Stimulated activated naive CD4-positive, alpha-beta T cell treated with Interleukin-2 at 50 U/mL for 16 hours (primary cell): ENCODE measurements around the gene ALG14.
"Not testable (repeated sequence)": the region's sequence is repeated elsewhere in the genome, so short reads cannot be mapped to it uniquely, and the experiment has no call there.

Experiments used
- DNase-seq: peaks from one replicate; lab custom pipeline; 2025; lab: John Stamatoyannopoulos, UW

ALG14 gene, protein sequence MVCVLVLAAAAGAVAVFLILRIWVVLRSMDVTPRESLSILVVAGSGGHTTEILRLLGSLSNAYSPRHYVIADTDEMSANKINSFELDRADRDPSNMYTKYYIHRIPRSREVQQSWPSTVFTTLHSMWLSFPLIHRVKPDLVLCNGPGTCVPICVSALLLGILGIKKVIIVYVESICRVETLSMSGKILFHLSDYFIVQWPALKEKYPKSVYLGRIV

DNA sequence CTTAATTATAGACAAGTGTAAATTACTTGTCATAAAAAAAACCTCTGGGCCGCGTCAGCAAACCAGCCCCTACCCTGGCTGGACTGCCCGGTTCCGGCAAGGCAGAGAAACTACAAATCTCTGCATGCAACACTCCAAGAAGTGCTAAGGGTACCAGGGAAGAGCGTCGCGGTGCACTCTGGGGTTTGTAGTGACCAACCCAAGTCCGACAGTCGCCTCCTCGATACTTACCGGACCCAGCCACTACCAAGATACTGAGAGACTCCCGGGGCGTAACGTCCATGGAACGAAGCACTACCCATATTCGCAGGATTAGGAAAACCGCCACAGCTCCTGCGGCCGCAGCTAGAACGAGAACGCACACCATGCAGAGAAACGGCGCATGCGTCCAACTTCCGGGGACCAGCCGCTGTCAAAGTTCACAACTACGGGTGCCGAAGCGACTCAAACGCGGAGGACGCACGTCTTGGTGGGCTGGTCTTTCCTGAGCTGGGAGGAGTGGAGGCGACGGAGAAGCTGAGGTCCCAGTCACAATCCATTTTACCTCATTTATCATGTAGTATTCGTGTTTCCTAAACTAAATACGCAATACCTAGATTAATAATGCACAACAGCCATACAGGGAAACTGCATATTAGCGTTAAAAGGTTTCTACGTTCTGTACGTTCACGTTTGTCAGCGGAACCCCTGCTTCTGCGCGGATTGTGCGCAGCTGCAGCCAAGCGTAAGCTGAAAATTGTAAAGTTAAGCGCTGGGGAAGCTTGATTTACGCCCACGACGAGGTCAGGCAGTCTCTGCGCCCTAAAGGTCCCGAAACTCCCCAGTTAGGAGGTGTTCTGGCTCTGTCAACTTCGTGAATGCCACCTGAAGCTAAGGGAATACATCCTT lies at the start of gene ALG14:
Gene ALG14, minus strand, starts transcription at position 420 of the 888 bp plus-strand sequence. Its CDS starts 53 bp downstream, at position 367.
- peak; percentile 91 for DNase-seq

DNA sequence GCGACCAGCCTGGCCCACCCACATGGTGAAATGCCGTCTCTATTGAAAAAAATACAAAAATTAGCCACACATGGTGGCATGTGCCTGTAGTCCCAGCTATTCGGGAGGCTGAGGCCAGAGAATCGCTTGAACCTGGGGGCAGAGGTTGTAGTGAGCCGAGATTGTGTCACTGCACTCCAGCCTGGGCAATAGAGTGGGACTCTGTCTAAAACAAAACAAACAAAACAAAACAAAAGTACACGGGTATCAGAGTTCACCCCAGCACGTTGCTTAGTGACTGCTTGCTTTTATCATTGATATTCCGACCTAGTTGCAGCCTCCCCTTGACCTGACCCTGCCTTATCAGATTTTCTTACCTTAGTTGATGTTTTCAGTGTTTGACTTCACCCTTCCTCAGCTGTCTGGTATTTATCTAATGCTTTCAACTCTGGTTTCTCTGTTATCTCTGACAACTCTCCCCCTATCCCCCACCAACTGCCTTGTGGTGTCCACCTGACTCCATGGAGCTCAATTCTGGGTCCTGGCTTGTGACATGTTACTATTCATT lies 49.5 kb upstream of the ALG14 start:
- DNase-seq, result no peak

DNA sequence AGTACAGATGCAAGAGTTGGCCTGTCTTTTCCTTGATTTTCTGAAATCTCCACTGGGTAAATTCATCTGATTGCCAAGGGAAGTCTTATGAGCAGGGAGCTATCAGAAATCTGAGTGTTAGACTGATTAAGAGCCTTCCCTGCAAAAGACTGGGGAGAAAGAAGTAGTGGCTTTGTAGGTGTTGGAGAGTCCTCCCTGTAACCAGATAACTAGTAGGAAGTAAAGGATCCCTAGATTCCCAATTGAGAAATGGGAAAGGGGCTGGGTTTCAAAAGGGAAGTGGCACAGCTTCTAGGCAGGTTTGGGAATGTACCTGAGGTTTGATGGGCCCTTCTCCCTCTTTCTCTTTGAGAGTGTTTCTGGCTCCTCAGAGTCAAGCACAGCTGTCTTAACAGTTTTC lies 46.5 kb upstream of the ALG14 start:
- DNase-seq, result no peak

DNA sequence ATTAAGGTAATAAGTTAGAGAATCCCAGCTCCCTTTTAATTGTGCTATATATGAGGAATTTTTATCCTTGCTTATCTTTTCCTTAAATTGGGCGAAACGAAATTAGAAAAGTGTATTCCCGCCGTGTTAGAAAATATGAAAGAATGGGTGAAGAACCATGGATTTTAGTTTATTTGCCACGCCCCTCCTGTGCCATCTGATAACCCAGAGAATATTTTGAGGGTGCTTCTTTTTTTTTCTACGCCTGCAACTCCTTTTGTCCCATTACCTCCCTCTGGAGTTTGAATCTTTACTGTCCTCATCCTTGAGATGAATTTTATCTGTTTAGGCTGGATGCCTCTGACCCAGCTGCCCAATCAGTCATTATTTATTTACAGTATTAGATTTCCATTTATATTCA lies 46.0 kb upstream of the ALG14 start:
- no peak for DNase-seq

DNA sequence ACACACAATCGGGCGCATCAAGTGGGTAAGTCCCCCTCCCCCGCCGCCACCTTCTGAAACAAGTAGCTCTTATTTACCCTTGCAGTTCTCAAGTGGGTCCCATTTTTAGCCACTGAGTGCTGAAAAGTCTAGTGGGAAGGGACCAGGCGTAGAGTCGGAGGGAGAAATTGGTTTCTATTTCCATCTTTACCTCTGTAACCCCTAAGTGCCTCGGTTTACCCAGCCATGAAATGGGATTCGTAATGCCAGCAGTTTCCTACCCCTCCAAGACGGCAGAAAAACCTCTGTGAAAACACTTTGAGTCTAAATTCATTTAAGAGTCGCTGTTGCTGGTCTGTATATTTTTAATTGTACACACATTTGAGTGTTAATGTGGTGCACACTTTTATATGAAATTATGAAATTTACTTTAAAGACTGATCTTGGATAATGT lies 45.3 kb upstream of the ALG14 start:
- no peak for DNase-seq

DNA sequence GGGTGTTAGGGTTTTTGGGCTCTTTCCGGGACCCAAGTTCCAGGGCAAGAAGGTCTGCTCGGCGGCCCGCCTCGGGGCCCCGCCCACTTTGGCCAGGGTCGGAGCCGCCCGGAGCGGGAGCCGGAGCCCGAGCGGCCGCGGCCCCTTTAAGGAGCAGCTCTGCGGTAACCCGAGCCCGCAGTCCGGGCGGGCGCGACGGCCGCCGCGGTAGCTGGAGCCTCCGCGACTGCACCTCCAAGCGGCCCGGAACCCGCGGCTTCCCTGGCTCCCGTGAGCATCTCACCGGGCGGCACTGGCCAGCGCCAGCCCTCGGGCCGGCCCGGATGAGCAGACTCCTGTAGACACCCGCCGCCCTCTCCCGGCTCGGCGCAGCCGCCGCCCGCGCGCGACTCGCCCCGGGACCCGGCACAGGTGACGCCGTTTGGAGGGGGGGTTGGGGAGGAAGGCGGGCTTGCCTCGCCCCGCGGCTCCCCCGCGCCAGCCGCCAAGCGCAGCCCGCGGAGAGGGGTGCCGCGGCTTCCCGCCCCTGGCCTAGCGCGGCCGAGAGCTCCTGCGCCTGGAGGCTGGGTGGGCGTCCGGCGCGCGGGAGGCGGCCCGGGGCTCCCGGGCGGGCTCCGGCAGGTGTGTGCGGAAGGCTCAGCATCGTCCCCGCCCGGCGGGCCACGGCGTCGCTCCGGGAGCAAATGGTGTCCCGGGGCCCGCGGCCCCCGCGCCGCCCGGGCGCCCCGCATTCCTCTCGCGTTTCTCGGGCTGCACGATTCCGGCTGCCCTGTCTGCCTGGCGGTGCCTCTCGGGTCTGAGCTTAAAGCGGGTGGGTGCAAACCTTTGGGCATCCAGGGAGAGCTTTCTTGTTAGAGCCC lies 44.7 kb upstream of the ALG14 start, which contains the start of gene TLCD4:
Gene TLCD4, plus strand, starts transcription at position 149 of the 860 bp plus-strand sequence. CDS start 26,547 bp downstream, outside the sequence.
- peak; percentile 5 for DNase-seq

DNA sequence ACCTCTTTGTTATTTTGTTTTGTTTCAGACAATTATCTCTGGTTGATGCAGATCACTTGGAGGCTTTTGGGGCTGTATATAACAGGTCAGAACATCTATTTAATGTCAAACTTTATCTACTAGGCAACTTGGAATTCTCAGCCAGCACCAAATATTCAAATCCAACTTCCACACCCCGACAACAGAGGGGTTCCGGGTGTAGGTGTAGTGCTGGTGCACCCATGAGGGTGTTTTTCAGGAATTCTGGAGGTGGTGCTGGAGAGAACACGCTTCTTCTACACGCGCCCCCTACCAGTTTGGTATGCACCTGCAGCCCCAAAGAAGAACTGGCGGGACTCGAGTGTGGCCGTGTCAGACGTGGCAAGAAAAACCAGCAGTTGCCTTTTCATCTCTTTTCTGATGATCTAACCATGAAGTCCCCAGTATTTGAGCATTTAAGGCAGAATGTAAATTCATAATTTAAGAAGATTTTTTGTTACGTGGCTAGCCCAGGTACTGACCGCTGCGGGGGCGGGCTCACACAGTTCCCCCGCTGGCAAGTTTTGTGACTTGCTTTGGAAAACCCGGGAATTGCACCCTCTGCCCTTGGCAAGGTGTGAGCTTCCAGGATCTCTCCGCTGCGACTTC lies 43.9 kb upstream of the ALG14 start:
- DNase-seq, result peak; percentile 25

DNA sequence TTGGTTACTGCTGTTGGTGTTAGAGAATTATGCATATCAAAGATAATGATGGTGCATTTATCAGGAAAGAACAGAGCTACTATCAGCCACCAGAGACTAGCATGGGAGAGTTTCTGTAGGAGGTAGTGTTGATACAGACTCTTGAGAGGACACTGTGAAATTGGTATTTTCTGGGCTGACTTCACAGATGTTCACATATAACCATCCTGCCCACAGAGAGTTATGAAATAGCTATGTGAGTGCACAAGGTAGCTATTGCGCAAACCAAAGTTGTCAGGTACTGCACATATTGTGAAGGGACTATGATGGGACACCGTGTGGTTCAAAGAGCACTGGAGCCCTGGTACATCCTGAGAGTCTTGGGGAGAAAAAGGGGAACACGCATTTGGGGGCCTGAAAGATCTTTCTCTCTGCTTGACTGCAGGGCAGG lies 43.0 kb upstream of the ALG14 start:
- DNase-seq, result no peak

DNA sequence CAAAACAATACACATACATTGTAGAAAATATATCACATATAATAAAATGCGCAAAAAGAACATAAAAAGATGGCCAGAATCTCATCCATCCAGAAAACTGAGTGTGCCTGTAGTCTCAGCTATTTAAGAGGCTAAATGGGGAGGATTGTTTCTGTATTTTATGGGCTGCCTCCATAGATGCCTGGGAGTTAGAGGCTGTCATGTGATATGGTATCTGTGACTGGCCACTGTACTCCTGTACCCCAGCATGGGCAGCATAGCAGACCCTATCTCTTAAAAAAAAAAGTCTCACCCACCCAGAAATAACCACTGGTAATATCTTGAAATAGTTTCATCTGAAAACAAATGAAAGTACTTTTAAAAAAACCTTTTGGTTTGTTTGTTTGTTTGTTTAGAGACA lies 40.9 kb upstream of the ALG14 start:
- no peak for DNase-seq

DNA sequence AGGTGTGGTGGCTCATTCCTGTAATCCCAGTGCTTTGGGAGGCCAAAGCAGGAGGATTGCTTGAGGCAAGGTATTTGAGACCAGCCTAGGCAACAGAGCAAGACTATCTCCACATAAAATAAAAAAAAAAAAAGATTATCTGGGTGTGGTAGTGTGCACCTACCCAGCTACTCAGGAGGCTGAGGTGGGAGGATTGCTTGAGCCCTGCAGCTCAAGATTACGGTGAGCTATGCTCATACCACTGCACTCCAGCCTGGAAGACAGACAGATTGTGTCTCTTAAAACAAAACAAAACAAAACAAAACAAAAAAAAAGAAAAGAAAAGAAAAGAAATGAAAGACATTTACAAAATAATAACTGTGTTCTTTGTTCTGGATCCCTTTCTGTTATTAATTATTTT lies 38.3 kb upstream of the ALG14 start:
- no peak for DNase-seq

DNA sequence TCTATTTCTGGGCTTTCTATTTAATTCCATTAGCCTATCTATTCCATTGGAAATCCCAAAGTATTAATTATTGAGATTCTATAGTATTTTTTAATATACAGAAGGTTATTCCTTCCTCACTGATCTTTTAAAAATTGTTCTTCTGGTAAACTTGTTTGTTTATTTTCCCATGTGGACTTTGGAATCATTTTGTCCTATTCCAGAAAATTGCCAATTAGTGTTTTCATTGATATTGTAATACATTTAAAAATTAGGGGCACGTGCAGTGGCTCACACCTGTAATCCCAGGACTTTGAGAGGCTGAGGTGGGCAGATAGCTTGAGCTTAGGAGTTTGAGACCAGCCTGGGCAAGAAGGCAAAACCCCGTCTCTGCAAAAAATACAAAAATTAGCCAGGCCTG lies 36.0 kb upstream of the ALG14 start:
- DNase-seq, result no peak

DNA sequence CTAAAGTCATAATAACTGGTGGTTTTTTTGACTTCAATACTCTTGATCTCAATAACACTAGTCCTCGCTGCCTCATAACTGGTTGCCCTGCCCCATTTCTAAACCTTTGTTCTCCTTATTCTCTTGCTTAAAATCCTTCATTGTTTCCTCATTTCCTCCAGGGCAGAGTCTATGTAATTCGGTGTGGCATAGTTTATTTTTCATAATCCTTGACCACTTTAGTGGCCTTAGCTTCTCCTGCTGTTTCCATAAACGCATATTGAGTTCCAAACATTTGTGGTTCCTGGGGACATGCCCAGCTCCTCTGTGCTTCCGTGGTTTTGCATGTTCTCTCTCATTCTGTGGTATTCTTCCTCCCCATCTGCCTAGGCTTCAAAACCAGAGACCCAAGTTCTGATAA lies 25.4 kb upstream of the ALG14 start:
- no peak for DNase-seq

DNA sequence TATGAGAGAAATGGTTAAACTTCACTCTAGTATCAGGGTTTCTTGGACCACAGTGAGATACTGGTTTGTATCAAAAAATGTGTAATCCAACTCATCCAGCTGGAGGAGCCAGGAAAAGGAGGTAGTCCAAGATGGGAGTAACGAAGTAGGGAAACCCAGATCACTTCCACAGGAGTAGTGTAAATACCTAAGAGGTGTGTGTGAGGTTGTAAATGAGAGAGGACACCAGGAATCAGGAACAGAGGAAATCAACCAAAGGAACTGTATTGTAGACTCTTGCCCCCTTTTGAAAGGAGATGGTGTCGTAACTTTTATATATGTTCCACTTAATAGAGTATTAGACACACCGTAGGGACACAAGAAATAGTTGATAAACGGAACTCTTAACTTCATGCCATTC lies 24.7 kb upstream of the ALG14 start:
- no peak for DNase-seq

DNA sequence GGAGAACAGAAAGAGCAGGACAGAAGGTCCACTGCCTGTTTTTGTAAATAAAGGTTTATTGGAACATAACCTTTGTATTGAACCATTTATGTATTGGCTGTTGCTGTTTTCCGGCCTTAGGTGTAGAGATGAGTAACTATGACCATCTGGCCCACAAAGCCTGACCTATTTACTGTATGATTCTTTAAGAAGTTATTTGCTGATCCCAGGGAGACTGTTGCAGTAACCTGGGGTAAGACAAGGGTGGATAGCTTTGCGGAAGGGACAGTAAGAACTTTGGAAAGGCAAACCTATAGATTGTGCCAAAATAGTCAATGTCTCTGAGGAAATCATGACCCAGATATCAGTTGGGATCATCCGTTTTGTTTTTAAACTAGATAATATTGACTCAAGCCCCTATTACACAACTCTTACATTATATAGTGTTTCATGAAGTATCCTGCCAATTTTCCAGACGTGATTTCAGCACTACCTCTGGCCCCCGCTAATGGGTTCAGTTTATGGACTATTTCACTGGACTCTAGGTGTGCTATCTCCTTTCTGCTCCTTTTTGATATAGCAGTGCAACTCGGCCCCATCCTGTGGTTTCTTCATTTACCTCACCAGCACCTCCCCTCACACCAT lies 23.6 kb upstream of the ALG14 start:
- DNase-seq, result no peak

DNA sequence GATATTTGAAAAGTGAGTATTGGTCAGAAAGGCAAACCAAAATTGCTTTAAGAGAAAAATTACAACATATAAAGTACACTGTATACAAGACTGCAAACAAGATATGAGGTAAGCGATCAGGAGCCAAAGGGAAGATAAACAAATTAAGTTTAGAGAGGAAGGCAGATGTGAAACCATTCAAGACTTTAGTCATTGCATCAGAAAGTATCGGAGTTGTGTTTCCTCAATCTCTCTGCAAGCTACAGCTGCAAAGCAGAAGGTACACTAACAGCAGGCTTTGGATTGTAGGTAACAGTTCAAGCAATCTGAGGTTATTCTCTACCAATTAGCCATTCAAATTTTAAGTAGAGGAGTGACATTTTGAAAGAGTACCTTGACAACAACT lies 23.1 kb upstream of the ALG14 start:
- DNase-seq, result no peak

DNA sequence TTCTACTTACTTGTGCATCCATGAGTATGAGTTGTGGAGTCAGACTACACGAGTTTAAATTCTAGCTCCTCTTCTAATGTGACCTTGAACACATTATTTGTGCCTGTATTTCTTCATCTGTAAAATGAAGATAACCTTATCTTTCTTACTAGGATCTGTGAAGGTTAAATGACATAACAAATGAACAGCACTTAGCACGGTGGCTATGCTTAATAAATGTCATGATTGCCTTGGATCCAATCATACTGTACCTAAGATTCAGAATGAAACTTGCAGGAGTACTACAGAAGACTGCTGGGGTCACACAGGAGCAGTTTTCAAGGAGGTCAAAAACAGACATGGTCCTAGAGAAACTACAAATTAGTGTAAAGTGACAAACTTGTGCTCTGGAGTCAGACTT lies 22.2 kb upstream of the ALG14 start:
- no peak for DNase-seq

DNA sequence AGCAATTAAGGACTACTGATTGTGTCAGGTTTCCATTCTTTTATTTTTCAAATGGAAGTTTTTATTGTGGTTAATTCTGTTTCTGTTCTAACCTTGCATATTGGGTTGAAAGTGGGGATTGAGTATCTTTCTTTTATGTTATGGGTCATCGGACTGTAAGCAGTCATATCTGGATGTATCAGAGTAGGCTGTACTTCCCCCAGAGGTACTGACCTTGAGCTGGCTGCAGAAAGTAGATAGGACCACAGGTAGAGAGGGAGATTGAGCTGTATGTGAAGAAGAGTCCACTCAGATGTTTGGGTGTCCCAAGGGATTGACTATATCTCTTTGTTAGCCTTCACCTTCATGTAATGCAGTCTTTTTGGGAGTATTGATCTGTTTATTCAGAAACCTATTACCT lies 20.5 kb upstream of the ALG14 start:
- no peak for DNase-seq

DNA sequence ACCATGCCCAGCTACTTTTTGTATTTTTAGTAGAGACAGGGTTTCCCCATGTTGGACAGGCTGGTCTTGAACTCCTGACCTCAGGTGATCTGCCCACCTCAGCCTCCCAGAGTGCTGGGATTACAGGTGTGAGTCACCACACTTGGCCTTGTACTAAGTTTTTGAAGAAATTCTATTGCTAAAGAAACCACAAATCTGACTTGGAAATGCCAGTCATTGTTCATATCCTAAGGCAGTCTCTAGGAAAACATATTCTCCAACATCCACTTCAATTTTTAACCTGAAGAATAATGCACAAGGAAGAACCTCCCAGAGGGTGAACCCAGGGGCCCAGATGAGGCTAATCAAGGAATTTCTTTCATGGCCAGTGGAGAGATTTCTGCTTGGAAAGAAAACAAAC lies 20.1 kb upstream of the ALG14 start:
- not testable (repeated sequence) for DNase-seq

DNA sequence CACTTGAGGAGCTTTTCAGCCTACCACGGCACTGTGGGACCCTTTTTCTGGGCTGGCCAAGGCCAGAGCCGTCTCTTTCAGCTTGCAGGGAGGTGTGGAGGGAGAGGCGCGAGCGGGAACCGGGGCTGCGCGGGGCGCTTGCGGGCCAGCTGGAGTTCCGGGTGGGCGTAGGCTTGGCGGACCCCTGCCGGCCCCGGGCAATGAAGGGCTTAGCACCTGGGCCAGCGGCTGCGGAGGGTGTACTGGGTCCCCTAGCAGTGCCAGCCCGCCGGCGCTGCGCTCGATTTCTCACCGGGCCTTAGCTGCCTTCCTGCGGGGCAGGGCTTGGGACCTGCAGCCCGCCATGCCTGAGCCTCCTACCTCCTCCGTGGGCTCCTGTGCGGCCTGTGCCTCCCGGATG lies 18.5 kb upstream of the ALG14 start:
- not testable (repeated sequence) for DNase-seq

DNA sequence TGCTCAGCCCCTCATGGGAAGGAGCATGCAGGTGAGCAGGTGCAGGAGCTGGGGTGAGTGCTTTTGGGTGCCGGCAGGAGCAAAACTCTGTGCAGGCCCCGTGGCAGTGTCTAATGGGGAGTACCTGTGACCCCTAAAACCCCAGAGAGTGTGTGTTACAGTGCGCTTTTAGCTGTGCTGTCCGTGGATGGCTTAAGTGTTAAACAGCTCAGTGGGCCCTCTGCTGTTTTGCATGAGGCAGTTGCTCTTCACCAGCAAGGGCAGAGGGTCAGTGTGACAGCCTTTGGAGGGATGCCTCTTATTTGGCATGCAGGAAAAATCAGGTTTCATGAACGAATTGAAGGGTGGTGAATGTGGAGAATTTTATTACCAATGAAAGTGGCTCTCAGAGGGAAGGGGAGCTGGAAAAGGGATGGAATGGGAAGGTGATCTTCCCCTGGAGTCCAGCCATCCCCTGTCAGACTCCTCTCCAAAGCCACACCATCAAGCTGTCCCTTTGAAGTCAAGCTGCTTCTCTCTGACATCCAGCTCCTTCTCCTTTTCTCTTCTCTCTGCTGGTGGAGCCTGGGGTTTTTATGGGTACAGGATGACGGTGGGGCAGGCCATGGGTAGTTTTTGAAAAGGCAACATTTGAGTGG lies 17.0 kb upstream of the ALG14 start:
- no peak for DNase-seq

DNA sequence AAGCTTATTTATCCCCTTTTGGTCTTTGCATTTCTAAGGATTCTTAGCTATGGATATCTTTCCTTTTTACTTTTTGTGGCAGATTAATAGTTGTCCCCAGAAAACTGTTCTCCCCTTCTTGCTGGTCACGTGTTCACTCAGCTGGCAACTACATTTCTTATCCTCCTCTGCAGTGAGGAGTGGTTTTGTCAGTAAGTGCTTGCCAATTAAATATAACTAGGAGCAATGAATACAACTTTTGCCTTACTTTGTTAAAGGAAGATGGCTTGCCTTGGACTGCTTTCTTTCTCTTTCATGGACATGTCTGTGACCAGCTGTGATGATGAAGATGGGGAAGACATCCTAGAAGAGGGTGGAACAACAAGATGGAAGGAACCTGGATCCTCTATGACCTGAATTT lies 15.6 kb upstream of the ALG14 start:
- no peak for DNase-seq
